HEK293 (cell line): Measurements from ENCODE around the gene MYH8.

Experiments
- CTCF ChIA-PET: fragments of 350-600 bp; formaldehyde crosslinking; extraction: SDS; loops from one replicate; lab custom pipeline; 2021; ENCODE audit warnings: antibody characterized with exemption; lab: Yijun Ruan, JAX
- POLR2A ChIA-PET: fragments of 300-600 bp; formaldehyde crosslinking; extraction: SDS; loops from one replicate; lab custom pipeline; 2020; ENCODE audit warnings: antibody characterized with exemption, inconsistent platforms; lab: Yijun Ruan, JAX
- H3K27ac ChIP-seq: fragments of 200-500 bp; sonication (Bioruptor generic); 2 replicates; pipeline ENCODE4 v1.5.1; 2014; ENCODE audit warnings: low read depth, low read length, control low read depth, inconsistent platforms; ENCODE audit errors: extremely low read depth
- H3K36me3 ChIP-seq, 2 experiments: fragments of 200-500 bp in 1 of 2; sonication (Bioruptor generic) in 1 of 2; 1 replicate in 1 of 2; 2 replicates in 1 of 2; pipeline ENCODE4 v1.5.1; 2014 to 2017; ENCODE audit warnings: inconsistent platforms in 2 of 2, low read length in 2 of 2; ENCODE audit not compliant: control insufficient read depth in 2 of 2, insufficient read depth in 1 of 2
- H3K4me1 ChIP-seq: fragments of 200-500 bp; sonication (Bioruptor generic); 2 replicates; pipeline ENCODE4 v1.5.1; 2014; ENCODE audit warnings: mild to moderate bottlenecking, low read length, inconsistent platforms; ENCODE audit not compliant: control insufficient read depth, insufficient read depth
- H3K4me3 ChIP-seq: 2 replicates; pipeline ENCODE4 v1.5.1; 2011; ENCODE audit warnings: low read depth, mild to moderate bottlenecking, control low read depth, low read length, moderate library complexity
- H3K9me3 ChIP-seq: fragments of 200-500 bp; sonication (Bioruptor generic); 2 replicates; pipeline ENCODE4 v1.5.1; 2014; ENCODE audit warnings: low read depth, low read length, inconsistent platforms; ENCODE audit not compliant: control insufficient read depth, insufficient read depth
- KLF16 ChIP-seq: fragments of 450-650 bp; formaldehyde crosslinking; IDR thresholded peaks from 2 replicates; pipeline ENCODE4 v1.5.1; 2017; ENCODE audit warnings: missing biosample characterization, missing genetic modification characterization
- MYNN ChIP-seq: fragments of 450-650 bp; formaldehyde crosslinking; IDR thresholded peaks from 2 replicates; pipeline ENCODE4 v1.5.1; 2016; ENCODE audit warnings: missing biosample characterization, missing genetic modification characterization, borderline replicate concordance
- PATZ1 ChIP-seq: fragments of 450-650 bp; formaldehyde crosslinking; IDR thresholded peaks from 2 replicates; pipeline ENCODE4 v1.5.1; 2016; ENCODE audit warnings: missing biosample characterization, missing genetic modification characterization
- YY2 ChIP-seq: fragments of 450-650 bp; formaldehyde crosslinking; IDR thresholded peaks from 2 replicates; pipeline ENCODE4 v1.5.1; 2016; ENCODE audit warnings: missing biosample characterization, missing genetic modification characterization
- ZBTB44 ChIP-seq: fragments of 450-650 bp; IDR thresholded peaks from 2 replicates; pipeline ENCODE4 v1.5.1; 2018; ENCODE audit warnings: missing biosample characterization, mild to moderate bottlenecking, missing genetic modification characterization
- ZNF155 ChIP-seq: fragments of 450-650 bp; formaldehyde crosslinking; IDR thresholded peaks from 2 replicates; pipeline ENCODE4 v1.5.1; 2016; ENCODE audit warnings: missing biosample characterization, missing genetic modification characterization
- ZNF184 ChIP-seq: fragments of 450-650 bp; IDR thresholded peaks from 2 replicates; pipeline ENCODE4 v1.5.1; 2018; ENCODE audit warnings: missing biosample characterization, mild to moderate bottlenecking, missing genetic modification characterization
- ZNF366 ChIP-seq: fragments of 450-650 bp; formaldehyde crosslinking; conservative IDR thresholded peaks from 2 replicates; pipeline ENCODE4 v1.5.1; 2016; ENCODE audit warnings: missing biosample characterization, missing genetic modification characterization
- ZNF37A ChIP-seq: fragments of 450-650 bp; IDR thresholded peaks from 2 replicates; pipeline ENCODE4 v1.5.1; 2018; ENCODE audit warnings: missing biosample characterization, missing genetic modification characterization
- ZNF433 ChIP-seq: fragments of 450-650 bp; formaldehyde crosslinking; IDR thresholded peaks from 2 replicates; pipeline ENCODE4 v1.5.1; 2016; ENCODE audit warnings: missing biosample characterization, missing genetic modification characterization, low read depth
- ZNF548 ChIP-seq: fragments of 450-650 bp; formaldehyde crosslinking; IDR thresholded peaks from 2 replicates; pipeline ENCODE4 v1.5.1; 2016; ENCODE audit warnings: missing biosample characterization, missing genetic modification characterization
- ZNF549 ChIP-seq: fragments of 450-650 bp; IDR thresholded peaks from 2 replicates; pipeline ENCODE4 v1.5.1; 2018; ENCODE audit warnings: missing biosample characterization, missing genetic modification characterization, mild to moderate bottlenecking, inconsistent platforms, moderate library complexity
- ZNF645 ChIP-seq: fragments of 450-650 bp; formaldehyde crosslinking; IDR thresholded peaks from 2 replicates; pipeline ENCODE4; 2016; ENCODE audit warnings: missing biosample characterization, missing genetic modification characterization
- ZNF692 ChIP-seq: fragments of 450-650 bp; formaldehyde crosslinking; IDR thresholded peaks from 2 replicates; pipeline ENCODE4 v1.5.1; 2016; ENCODE audit warnings: missing biosample characterization, missing genetic modification characterization
- TF ChIP-seq, protein P1 (sequence below): fragments of 450-650 bp; formaldehyde crosslinking; IDR thresholded peaks from 2 replicates; pipeline ENCODE4 v1.5.1; 2016; ENCODE audit warnings: missing biosample characterization, missing genetic modification characterization

MYH8 gene

GRCh38 chr17:10439816-10440215 lies 18.1 kb upstream of the MYH8 start:
- Histone ChIP-seq H3K4me3 (no peak overlapping the region), H3K27ac (no peak overlapping the region), H3K4me1 (no peaks in the 10 kb centered on the region), H3K9me3 (no peaks in the 10 kb centered on the region), H3K36me3 (no peaks in the 10 kb centered on the region)
- ChIA-PET POLR2A (no interaction called here), CTCF (no interaction called here)
- TF ChIP-seq YY2 (no peak), PATZ1 (tag by site-specific recombination) (no peak), ZNF155 (tag by site-specific recombination) (no peak), MYNN (tag by site-specific recombination) (no peak), ZNF37A (no peak), ZBTB44 (no peak), ZNF645 (tag by site-specific recombination) (no peak), ZNF692 (tag by site-specific recombination) (no peak), ZNF433 (no peak), ZNF548 (tag by site-specific recombination) (no peak)
- TF ChIP-seq, protein P1, sequence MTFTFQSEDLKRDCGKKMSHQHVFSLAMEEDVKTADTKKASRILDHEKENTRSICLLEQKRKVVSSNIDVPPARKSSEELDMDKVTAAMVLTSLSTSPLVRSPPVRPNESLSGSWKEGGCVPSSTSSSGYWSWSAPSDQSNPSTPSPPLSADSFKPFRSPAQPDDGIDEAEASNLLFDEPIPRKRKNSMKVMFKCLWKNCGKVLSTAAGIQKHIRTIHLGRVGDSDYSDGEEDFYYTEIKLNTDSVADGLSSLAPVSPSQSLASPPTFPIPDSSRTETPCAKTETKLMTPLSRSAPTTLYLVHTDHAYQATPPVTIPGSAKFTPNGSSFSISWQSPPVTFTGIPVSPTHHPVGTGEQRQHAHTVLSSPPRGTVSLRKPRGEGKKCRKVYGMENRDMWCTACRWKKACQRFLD (tag by site-specific recombination), result no peak

DNA sequence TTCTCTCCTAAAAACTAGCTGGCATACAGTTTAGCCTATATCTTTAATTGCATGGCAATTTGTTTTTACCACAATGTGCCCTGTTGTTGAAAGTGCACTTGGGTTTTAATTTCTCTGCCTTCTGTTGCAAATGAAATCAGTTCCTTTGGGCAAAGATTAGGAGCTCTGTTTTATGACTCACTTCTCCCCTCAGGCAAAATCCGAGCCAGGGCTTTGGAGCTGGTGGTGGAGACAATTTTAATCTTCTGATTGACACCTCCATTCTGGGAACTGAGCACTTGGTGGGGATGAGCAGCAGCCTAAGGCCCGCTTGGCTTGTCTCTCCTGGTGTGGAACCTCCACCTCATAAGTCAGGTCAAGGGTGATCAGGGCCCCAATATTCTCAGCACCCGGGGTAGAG lies 13.3 kb upstream of the MYH8 start:
- POLR2A ChIA-PET, result no interaction called here
- Histone ChIP-seq H3K4me1 (no peaks in the 10 kb centered on the region), H3K36me3 (no peaks in the 10 kb centered on the region), H3K4me3 (no peak overlapping the region), H3K27ac (no peak overlapping the region), H3K9me3 (no peaks in the 10 kb centered on the region)
- peak; percentile 62; the same call in 1 of the 2 replicates for TF ChIP-seq ZNF549 (tag by site-specific recombination)
- TF ChIP-seq KLF16, result no peak
- TF ChIP-seq ZNF184 (tag by site-specific recombination), result no peak
- CTCF ChIA-PET, result interaction anchor here (1.0 to 1.6 kb wide), 5 partner anchors 13 to 182 kb away, joined by 3 to 4 read pairs (median 3); no protein-coding TSS in a partner anchor

GRCh38 chr17:10429421-10430045 lies 7.8 kb upstream of the MYH8 start:
- Histone ChIP-seq H3K4me3 (no peak overlapping the region), H3K27ac (no peak overlapping the region), H3K9me3 (no peaks in the 10 kb centered on the region), H3K4me1 (no peaks in the 10 kb centered on the region), H3K36me3 (no peaks in the 10 kb centered on the region)
- no peak for TF ChIP-seq ZNF366 (tag by site-specific recombination)
- ChIA-PET CTCF (interaction anchor here (0.5 to 1.2 kb wide), 4 partner anchors 8 to 501 kb away, joined by 3 to 4 read pairs (median 4); partner anchors contain the start of gene MYH8), POLR2A (no interaction called here)
